ENCODE data around the gene SIRT2. TPM values are rescaled to one million over a fixed set of nuclear protein-coding genes. Genes with fewer than 3 reads are reported as not detected.

Gene SIRT2
- total and polyA plus RNA-seq, 2 of the 13 experiments (the other 11 are each of a cell fraction or from before 2014, with no cell fraction given), result 22.3 to 26.1 TPM

DNA sequence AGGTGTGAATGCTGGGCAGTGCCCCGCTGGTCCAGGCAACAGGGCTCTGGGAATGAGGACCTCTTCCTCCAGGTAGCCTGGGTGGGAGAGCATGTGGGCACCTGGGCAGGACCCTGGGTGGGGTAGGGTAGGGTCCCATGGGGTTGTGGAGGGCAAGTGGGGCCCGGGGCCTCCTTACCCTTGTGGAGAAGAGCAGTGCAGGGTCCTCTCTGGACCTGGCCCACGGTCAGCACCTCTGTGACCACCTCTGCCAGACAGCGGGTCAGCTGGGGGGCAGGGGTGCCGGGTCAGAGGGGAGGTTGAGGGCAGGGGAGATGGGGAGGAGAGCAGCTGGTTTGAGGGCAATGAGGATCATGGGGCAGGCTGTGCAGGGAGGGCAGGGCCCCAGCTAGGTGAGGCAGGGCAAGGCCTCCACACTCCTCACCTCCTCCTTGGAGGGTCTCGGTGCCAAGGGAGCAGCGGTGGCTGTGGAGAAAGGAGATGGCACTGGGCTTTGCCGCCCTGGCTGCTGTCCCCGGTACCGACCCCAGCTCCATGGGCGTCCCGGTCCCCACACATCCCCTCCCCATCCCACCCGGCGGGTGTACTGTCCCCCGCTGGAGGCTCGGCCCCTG is 12.1 kb upstream of the SIRT2 start:
- Histone ChIP-seq H2AFZ (ENCODE audit: low read length) (no peak overlapping the region), H3K27me3 (ENCODE audit: control insufficient read depth in 1 of 2, insufficient read depth in 2 of 2, low read length in 2 of 2) (no peaks in the 10 kb centered on the region), H4K20me1 (ENCODE audit: insufficient read depth, low read length) (no peaks in the 10 kb centered on the region), H3K79me2 (ENCODE audit: insufficient read depth, low read length) (no peaks in the 10 kb centered on the region), H3K9ac (ENCODE audit: insufficient read depth, low read depth, low read length) (no peak overlapping the region), H3K4me3 (replicated peaks in 1 of 3; ENCODE audit: insufficient read depth in 1 of 3, low read depth in 2 of 3, low read length in 3 of 3) (no peak overlapping the region), H3K4me2 (ENCODE audit: low read depth, low read length) (no peak overlapping the region), H3K9me3 (ENCODE audit: low read length) (no peaks in the 10 kb centered on the region), H3K27ac (ENCODE audit: extremely low read length, insufficient read depth, low read length) (no peak overlapping the region), H3K4me1 (ENCODE audit: insufficient read depth, low read length) (no peaks in the 10 kb centered on the region), H3K36me3 (replicated peaks in 1 of 2; ENCODE audit: control insufficient read depth in 1 of 2, insufficient read depth in 2 of 2, low read length in 2 of 2) (no peaks in the 10 kb centered on the region)
- in situ Hi-C loops (cut with HindIII; ENCODE audit: extremely low pct_ligation_motif_present, low pct_unique_long_range_greater_than_20kb) (loop anchor here (25.0 kb wide), 1 partner anchor 174 kb away; the partner anchor contains the start of gene CAPN12), intact Hi-C loops (cut with micrococcal nuclease; ENCODE audit: unreplicated experiment) (no loop called here)
- POLR2A ChIA-PET, result no interaction called here
- BruUV-seq (replicated peaks), result no TSS peak
- 57% methylated on average over 5 of the region's 16 CpGs for WGBS (ENCODE audit: low lambda C conversion rate)
- TF ChIP-seq CREB1 (IDR thresholded peaks at IDR 0.05) (no peak), CREB1 (CRISPR knock-in tag; IDR thresholded peaks at IDR 0.05) (no peak), ZNF20 (CRISPR knock-in tag; IDR thresholded peaks at IDR 0.05) (no peak), U2AF2 (IDR thresholded peaks at IDR 0.05; ENCODE audit: low read depth, low read length) (no peak), KLF12 (CRISPR knock-in tag; IDR thresholded peaks at IDR 0.05; ENCODE audit: borderline replicate concordance) (no peak)
- TF ChIP-seq, protein P1, sequence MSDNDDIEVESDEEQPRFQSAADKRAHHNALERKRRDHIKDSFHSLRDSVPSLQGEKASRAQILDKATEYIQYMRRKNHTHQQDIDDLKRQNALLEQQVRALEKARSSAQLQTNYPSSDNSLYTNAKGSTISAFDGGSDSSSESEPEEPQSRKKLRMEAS (IDR thresholded peaks at IDR 0.05), result no peak
- TF ChIP-seq, protein P2, sequence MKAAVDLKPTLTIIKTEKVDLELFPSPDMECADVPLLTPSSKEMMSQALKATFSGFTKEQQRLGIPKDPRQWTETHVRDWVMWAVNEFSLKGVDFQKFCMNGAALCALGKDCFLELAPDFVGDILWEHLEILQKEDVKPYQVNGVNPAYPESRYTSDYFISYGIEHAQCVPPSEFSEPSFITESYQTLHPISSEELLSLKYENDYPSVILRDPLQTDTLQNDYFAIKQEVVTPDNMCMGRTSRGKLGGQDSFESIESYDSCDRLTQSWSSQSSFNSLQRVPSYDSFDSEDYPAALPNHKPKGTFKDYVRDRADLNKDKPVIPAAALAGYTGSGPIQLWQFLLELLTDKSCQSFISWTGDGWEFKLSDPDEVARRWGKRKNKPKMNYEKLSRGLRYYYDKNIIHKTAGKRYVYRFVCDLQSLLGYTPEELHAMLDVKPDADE (CRISPR knock-in tag; IDR thresholded peaks at IDR 0.05), result no peak
- ATAC-seq (peak; percentile 19), DNase-seq (ENCODE audit: low spot score) (no peak), FAIRE-seq (no peak)
- CTCF ChIA-PET (ENCODE audit: low intra/inter-chr PET ratio, low total read pairs), result no interaction called here

DNA sequence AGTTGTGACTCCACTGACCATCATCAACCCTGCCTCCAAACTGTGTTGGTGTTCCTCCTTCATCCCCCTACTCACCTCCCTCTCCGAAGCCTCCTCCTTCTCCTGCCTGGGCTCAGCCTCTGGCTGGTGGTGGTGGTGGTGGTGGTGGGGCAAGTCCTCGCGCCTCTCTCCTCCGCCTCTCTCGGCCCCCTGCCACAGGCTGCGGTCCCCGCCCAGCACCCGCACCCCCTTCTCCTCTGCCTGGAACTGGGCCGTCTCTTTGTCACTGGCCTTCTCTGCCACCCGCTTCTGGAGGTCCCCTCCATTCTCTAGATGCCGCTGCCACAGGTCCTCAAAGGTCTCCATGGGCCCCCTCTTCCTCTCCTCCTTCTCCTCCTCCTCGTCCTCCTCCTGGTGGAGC is 11.1 kb upstream of the SIRT2 start:
- H2AFZ ChIP-seq (ENCODE audit: low read length), result no peak overlapping the region
- in situ Hi-C loops (cut with HindIII; ENCODE audit: extremely low pct_ligation_motif_present, low pct_unique_long_range_greater_than_20kb), result loop anchor here (25.0 kb wide), 1 partner anchor 173 kb away; the partner anchor contains the start of gene CAPN12
- no peak for FAIRE-seq
- H3K79me2 ChIP-seq (ENCODE audit: insufficient read depth, low read length), result no peaks in the 10 kb centered on the region
- POLR2A ChIA-PET, result no interaction called here
- no TSS peak for BruUV-seq (replicated peaks)
- H3K4me1 ChIP-seq (ENCODE audit: insufficient read depth, low read length), result no peaks in the 10 kb centered on the region
- H3K4me2 ChIP-seq (ENCODE audit: low read depth, low read length), result no peak overlapping the region
- H3K36me3 ChIP-seq (replicated peaks in 1 of 2; ENCODE audit: control insufficient read depth in 1 of 2, insufficient read depth in 2 of 2, low read length in 2 of 2), result peaks cover under 1 to 3% of the 10 kb centered on the region in 2 experiments; a peak in 2 of 5 replicates
- H3K27me3 ChIP-seq (ENCODE audit: control insufficient read depth in 1 of 2, insufficient read depth in 2 of 2, low read length in 2 of 2), result no peaks in the 10 kb centered on the region
- no peak overlapping the region for H3K9ac ChIP-seq (ENCODE audit: insufficient read depth, low read depth, low read length)
- DNase-seq (ENCODE audit: low spot score), result no peak
- no peak; the same call in 2 of the 3 replicates for ATAC-seq
- CTCF ChIA-PET (ENCODE audit: low intra/inter-chr PET ratio, low total read pairs), result no interaction called here
- intact Hi-C loops (cut with micrococcal nuclease; ENCODE audit: unreplicated experiment), result no loop called here
- no peak overlapping the region for H3K27ac ChIP-seq (ENCODE audit: extremely low read length, insufficient read depth, low read length)
- H3K9me3 ChIP-seq (ENCODE audit: low read length), result no peaks in the 10 kb centered on the region
- WGBS (ENCODE audit: low lambda C conversion rate), result 87% methylated on average over 12 of the region's 12 CpGs
- H4K20me1 ChIP-seq (ENCODE audit: insufficient read depth, low read length), result no peaks in the 10 kb centered on the region
- H3K4me3 ChIP-seq (replicated peaks in 1 of 3; ENCODE audit: insufficient read depth in 1 of 3, low read depth in 2 of 3, low read length in 3 of 3), result no peak overlapping the region
- TF ChIP-seq SOX6 (IDR thresholded peaks at IDR 0.05) (no peak), SOX6 (CRISPR knock-in tag; IDR thresholded peaks at IDR 0.05) (no peak), SIX4 (CRISPR knock-in tag; IDR thresholded peaks at IDR 0.05) (no peak), ZNF572 (CRISPR knock-in tag; IDR thresholded peaks at IDR 0.05) (no peak), ZC3H4 (CRISPR knock-in tag; IDR thresholded peaks at IDR 0.05; ENCODE audit: borderline replicate concordance) (no peak)
- TF ChIP-seq, protein P3, sequence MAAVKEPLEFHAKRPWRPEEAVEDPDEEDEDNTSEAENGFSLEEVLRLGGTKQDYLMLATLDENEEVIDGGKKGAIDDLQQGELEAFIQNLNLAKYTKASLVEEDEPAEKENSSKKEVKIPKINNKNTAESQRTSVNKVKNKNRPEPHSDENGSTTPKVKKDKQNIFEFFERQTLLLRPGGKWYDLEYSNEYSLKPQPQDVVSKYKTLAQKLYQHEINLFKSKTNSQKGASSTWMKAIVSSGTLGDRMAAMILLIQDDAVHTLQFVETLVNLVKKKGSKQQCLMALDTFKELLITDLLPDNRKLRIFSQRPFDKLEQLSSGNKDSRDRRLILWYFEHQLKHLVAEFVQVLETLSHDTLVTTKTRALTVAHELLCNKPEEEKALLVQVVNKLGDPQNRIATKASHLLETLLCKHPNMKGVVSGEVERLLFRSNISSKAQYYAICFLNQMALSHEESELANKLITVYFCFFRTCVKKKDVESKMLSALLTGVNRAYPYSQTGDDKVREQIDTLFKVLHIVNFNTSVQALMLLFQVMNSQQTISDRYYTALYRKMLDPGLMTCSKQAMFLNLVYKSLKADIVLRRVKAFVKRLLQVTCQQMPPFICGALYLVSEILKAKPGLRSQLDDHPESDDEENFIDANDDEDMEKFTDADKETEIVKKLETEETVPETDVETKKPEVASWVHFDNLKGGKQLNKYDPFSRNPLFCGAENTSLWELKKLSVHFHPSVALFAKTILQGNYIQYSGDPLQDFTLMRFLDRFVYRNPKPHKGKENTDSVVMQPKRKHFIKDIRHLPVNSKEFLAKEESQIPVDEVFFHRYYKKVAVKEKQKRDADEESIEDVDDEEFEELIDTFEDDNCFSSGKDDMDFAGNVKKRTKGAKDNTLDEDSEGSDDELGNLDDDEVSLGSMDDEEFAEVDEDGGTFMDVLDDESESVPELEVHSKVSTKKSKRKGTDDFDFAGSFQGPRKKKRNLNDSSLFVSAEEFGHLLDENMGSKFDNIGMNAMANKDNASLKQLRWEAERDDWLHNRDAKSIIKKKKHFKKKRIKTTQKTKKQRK (IDR thresholded peaks at IDR 0.05; ENCODE audit: low read length), result no peak

All from HepG2 (cell line).